AG08396 (cell line): ENCODE measurements around the gene PDE8B.

Source experiments
- DNase-seq: peaks from one replicate; pipeline ENCODE4 v3.0.0; 2012; ENCODE audit warnings: low spot score, mixed read lengths

The PDE8B gene, protein sequence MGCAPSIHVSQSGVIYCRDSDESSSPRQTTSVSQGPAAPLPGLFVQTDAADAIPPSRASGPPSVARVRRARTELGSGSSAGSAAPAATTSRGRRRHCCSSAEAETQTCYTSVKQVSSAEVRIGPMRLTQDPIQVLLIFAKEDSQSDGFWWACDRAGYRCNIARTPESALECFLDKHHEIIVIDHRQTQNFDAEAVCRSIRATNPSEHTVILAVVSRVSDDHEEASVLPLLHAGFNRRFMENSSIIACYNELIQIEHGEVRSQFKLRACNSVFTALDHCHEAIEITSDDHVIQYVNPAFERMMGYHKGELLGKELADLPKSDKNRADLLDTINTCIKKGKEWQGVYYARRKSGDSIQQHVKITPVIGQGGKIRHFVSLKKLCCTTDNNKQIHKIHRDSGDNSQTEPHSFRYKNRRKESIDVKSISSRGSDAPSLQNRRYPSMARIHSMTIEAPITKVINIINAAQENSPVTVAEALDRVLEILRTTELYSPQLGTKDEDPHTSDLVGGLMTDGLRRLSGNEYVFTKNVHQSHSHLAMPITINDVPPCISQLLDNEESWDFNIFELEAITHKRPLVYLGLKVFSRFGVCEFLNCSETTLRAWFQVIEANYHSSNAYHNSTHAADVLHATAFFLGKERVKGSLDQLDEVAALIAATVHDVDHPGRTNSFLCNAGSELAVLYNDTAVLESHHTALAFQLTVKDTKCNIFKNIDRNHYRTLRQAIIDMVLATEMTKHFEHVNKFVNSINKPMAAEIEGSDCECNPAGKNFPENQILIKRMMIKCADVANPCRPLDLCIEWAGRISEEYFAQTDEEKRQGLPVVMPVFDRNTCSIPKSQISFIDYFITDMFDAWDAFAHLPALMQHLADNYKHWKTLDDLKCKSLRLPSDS

GRCh38 chr5:77210091-77210963 lies at the start of gene PDE8B:
TSS of gene PDE8B (plus strand) at chr5:77210680. CDS start at chr5:77210926, 246 bp downstream.
- peak; percentile 24 for DNase-seq

GRCh38 chr5:77163453-77163852 lies 47.0 kb upstream of the PDE8B start:
- DNase-seq: no peak

GRCh38 chr5:77167063-77167462 lies 43.4 kb upstream of the PDE8B start:
- DNase-seq: no peak

GRCh38 chr5:77167695-77168121 lies 42.8 kb upstream of the PDE8B start:
- peak; percentile 76 for DNase-seq

DNA sequence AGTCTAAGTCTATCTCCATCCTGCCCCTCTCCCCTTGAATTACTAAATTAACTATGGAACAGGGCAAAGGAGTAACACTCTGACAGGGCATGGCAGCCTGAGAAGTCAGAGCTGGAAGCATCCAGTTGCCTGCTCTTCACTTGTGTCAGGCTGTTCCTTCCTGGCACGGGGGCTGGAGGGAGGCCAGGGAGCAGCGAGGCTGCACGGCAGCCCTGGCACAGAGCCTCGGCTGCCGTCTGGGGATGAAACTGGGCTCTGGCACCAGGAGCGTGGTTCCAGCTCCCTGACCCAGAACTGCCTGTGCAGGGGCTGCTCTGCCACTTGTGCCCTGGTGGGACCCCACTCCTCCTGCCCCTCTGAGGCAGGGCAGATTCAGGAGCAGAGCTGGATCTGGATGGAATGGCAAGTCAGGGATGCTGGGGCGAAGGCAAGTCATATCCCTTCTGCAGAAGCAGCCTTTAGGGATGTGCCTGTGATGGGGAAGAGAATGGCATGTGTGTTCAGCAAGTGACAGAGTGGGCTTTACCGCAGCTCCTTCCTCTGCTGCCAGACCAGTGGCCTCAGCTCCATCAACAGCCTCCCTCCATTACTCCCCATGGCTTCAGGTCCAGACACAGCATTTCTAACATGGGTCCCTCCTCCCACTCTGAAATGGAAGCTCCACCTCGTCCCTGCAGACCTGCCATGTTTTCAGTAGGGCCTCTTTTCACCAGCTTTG lies 42.2 kb upstream of the PDE8B start:
- DNase-seq: peak; percentile 64

- DNase-seq: no peak
Measured at GRCh38 chr5:77168879-77169244, 41.6 kb upstream of the PDE8B start.

GRCh38 chr5:77170196-77170890 lies 40.1 kb upstream of the PDE8B start:
- no peak for DNase-seq

DNA sequence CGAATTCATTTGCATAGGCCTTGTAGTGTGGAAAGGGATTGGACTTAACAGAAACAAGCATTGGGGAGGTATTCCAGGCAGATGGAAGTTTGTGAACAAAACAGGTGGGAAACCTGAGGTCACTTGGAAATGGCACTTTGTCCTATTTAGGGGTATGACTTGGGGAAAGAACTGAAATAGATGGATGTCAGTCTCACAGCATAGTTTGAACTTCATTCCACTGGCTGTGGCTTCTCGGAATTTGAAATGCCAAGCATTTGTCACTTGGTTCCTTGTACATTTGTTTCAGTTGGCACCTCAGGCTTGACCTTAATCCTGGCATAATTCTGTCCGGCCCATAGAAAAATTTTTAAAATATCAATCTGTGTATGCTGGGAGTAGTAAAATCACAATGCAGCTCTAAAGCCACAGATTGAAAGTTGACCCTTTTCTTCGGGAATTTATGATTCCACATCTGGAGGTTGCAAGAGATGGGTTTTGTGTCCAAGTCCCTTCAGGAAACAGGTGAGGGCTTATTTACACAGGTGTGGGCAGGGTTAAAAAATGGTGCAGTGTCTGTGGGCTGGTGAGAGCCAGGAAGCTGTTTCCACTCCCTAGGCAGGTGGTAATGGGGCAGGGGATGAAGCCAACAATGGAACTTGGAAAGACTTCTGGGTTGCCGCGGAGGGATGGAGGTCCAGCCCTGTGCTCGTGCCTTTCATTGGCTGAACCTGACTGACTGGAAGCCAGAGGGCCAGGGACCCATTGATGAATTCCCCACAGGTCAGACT lies 39.2 kb upstream of the PDE8B start:
- DNase-seq: no peak

GRCh38 chr5:77172713-77173328 lies 37.7 kb upstream of the PDE8B start:
- no peak for DNase-seq

- DNase-seq: no peak
Measured at GRCh38 chr5:77174526-77174925, 36.0 kb upstream of the PDE8B start.

DNA sequence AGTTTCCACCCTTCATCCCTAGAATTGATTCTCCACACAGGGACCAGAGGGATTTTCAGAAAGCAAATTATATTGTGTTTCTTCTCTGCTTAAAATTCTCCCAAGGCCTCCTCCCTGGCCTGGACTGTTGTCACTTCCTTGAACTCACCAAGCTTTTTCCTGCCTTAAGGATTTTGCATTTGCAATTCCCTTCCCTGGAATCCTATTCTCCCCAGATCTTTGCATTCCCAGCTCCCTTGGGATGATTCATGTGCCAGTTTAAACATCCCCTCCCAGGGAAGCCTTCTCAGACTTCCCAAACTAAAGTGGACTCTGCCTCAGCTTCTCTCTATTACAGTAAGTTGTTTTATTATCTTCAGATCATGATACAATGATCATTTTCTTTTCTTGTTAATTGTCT lies 35.2 kb upstream of the PDE8B start:
- DNase-seq: no peak

DNA sequence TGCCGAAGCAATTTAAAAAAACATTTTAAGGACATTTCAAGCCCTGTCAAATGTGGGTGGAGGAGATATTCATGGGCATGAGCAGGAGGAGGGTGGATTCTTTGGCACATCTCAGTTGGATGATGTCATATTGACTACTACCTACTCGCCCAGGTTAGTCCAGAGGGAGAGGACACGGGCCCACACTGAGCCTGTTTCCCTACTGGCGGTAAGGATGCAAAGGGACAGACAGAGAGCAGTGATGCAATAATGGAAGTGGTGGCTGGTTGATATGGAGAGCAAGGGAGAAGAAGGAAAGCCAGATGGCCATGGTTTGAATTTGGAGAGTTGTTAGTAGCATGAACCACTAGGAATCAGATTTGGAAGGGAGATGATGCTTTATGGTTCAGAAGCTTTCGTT lies 34.1 kb upstream of the PDE8B start:
- no peak for DNase-seq

- DNase-seq: no peak
Measured at GRCh38 chr5:77177576-77177975, 32.9 kb upstream of the PDE8B start.

- DNase-seq: peak; percentile 33
Measured at GRCh38 chr5:77180167-77181081, 30.1 kb upstream of the PDE8B start.

GRCh38 chr5:77181173-77181572 lies 29.3 kb upstream of the PDE8B start:
- DNase-seq: no peak

DNA sequence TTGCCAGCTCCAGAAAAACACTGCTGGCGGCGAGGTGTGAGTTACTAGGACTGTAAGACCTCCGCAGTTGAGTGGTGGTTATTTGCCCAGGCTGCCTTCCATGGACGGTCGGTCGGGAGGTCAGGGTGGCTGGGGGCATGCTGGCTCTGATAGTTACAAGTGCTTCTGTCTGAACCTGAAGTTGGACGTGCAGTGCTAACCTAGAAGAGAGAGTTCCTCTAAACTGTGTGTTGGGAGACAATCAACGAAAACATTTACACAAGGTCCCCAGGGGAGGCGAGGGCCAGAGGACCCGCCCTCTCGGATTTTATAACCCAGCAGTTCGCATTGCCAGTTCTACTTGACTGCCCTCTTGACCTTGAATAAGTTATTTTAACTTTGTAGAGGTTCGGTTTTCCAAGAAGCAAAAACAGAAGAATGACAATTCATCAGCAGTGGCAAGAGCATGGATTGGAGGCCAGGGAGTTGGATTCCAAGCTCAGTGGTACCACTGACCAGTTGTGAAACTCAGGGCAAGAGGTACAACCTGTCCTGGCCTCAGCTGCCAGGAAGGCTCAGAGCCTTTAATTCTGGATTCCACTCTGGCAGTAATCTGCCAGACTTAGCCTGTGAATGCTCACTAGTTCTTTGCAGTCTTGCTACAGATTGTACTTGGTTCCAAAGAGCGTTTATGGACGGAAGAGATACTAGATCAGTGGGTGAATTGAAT lies 28.7 kb upstream of the PDE8B start:
- DNase-seq: no peak

DNA sequence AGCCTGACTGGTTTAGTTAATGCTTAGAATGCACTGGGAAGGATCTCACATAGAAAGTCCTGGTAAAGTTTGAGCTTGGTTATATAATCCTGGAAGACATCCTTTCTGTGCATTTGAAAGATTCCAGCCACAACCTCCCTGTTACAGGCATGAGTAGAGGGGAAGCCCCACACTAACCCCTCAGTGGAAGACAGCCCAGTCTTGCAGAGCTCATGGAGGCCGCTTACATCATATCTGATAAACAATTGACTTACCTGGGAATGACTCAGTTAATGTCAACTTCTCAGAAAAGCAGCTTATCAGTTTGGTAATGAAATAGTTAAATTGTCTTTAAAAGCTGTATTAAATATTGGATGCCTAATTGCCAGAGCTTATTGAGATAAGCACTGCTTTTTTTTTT lies 28.1 kb upstream of the PDE8B start:
- no peak for DNase-seq
